Neural progenitor cell (in vitro differentiated cells): ENCODE results near the gene RRBP1. TPM values are rescaled to one million over a fixed set of nuclear protein-coding genes. Genes with fewer than 3 reads are reported as not detected.

ENCODE experiments used
- DNase-seq: peaks from one replicate; pipeline ENCODE4 v3.0.0-alpha.2; 2016; ENCODE audit warnings: low spot score
- H2AFZ ChIP-seq: fragments of 200-600 bp; sonication (generic); replicated peaks from 2 replicates; pipeline ENCODE4 v1.6.1; 2016; ENCODE audit warnings: antibody characterized with exemption
- H3F3A ChIP-seq: fragments of 200-600 bp; sonication (generic); 2 replicates; pipeline ENCODE4 v1.6.1; 2016; ENCODE audit warnings: antibody characterized with exemption, low read depth
- H3K27ac ChIP-seq: fragments of 200-600 bp; sonication (generic); 2 replicates; pipeline ENCODE4 v1.5.1; 2016; ENCODE audit warnings: mild to moderate bottlenecking
- H3K27me3 ChIP-seq: fragments of 200-600 bp; sonication (generic); 2 replicates; pipeline ENCODE4 v1.6.1; 2016; ENCODE audit warnings: mild to moderate bottlenecking, moderate library complexity
- H3K36me3 ChIP-seq: fragments of 200-600 bp; sonication (generic); 2 replicates; pipeline ENCODE4 v1.5.1; 2016
- H3K4me1 ChIP-seq: fragments of 200-600 bp; sonication (generic); 2 replicates; pipeline ENCODE4 v1.6.1; 2016; ENCODE audit warnings: mixed run types
- H3K4me2 ChIP-seq: fragments of 200-600 bp; sonication (generic); 2 replicates; pipeline ENCODE4 v1.6.1; 2016
- H3K4me3 ChIP-seq: fragments of 200-600 bp; sonication (generic); 2 replicates; pipeline ENCODE4 v1.5.1; 2016
- H3K79me2 ChIP-seq: fragments of 200-600 bp; sonication (generic); 2 replicates; pipeline ENCODE4 v1.6.1; 2016; ENCODE audit warnings: low read depth
- H3K9ac ChIP-seq: fragments of 200-600 bp; sonication (generic); 2 replicates; pipeline ENCODE4 v1.6.1; 2016
- H3K9me3 ChIP-seq: fragments of 200-600 bp; sonication (generic); 2 replicates; pipeline ENCODE4 v1.5.1; 2016; ENCODE audit warnings: low read depth
- H4K20me1 ChIP-seq: fragments of 200-600 bp; sonication (generic); 2 replicates; pipeline ENCODE4 v1.6.1; 2016; ENCODE audit warnings: low read depth
- H3K27ac Mint-ChIP-seq: 3 replicates; pipeline ENCODE4 v1.8.0; 2021; ENCODE audit warnings: mixed read lengths
- H3K27me3 Mint-ChIP-seq: 2 replicates; pipeline ENCODE4 v1.8.0; 2022; ENCODE audit warnings: low read depth, mild to moderate bottlenecking, inconsistent platforms, moderate library complexity, mixed read lengths; ENCODE audit not compliant: insufficient read depth
- H3K36me3 Mint-ChIP-seq: 3 replicates; pipeline ENCODE4 v1.8.0; 2021; ENCODE audit warnings: mixed read lengths
- H3K4me1 Mint-ChIP-seq: 3 replicates; pipeline ENCODE4 v1.8.0; 2021; ENCODE audit warnings: mixed read lengths
- H3K4me3 Mint-ChIP-seq: 3 replicates; pipeline ENCODE4 v1.8.0; 2021; ENCODE audit warnings: mild to moderate bottlenecking, moderate library complexity, mixed read lengths
- H3K9me3 Mint-ChIP-seq: 3 replicates; pipeline ENCODE4 v1.8.0; 2020; ENCODE audit warnings: mixed read lengths
- CTCF ChIP-seq: fragments of 200-600 bp; sonication (generic); IDR thresholded peaks from 2 replicates; pipeline ENCODE4 v1.5.1; 2017; ENCODE audit warnings: antibody characterized with exemption, mild to moderate bottlenecking
- EZH2 ChIP-seq: fragments of 200-600 bp; sonication (generic); IDR thresholded peaks from 2 replicates; pipeline ENCODE4 v1.6.1; 2017; ENCODE audit warnings: antibody characterized with exemption, mild to moderate bottlenecking, moderate library complexity
- EZH2phosphoT487 ChIP-seq: fragments of 200-600 bp; sonication (generic); IDR thresholded peaks from 2 replicates; pipeline ENCODE4 v1.6.1; 2017; ENCODE audit warnings: antibody characterized with exemption
- total RNA-seq: library from RNA; depleted of rRNA; stranded (reverse); fragments of >200 nt; gene quantifications from 2 replicates; pipeline ENCODE4 v1.2.3, GENCODE V29; 2015; ENCODE audit warnings: low replicate concordance

RRBP1 gene
- total RNA-seq, 1 donor from 2014 or later, result 18.2 TPM

GRCh38 chr20:17638835-17639407 lies 43.1 kb downstream of the RRBP1 start:
- Histone ChIP-seq H3F3A (no peaks in the 10 kb centered on the region), H3K27ac (no peak overlapping the region), H2AFZ (no peak overlapping the region), H3K79me2 (no peaks in the 10 kb centered on the region), H3K4me3 (no peak overlapping the region), H3K36me3 (no peaks in the 10 kb centered on the region), H3K27me3 (no peaks in the 10 kb centered on the region), H3K4me2 (no peak overlapping the region), H3K9me3 (no peaks in the 10 kb centered on the region), H3K4me1 (peaks cover 14% of the 10 kb centered on the region), H4K20me1 (peaks cover 35% of the 10 kb centered on the region), H3K9ac (no peak overlapping the region)
- H3K4me1 Mint-ChIP-seq, result peaks cover 27% of the 10 kb centered on the region
- H3K4me3 Mint-ChIP-seq, result no peak overlapping the region
- H3K27ac Mint-ChIP-seq, result no peak overlapping the region
- no peaks in the 10 kb centered on the region for H3K27me3 Mint-ChIP-seq
- DNase-seq, result no peak
- no peaks in the 10 kb centered on the region for H3K9me3 Mint-ChIP-seq
- peaks cover 4% of the 10 kb centered on the region for H3K36me3 Mint-ChIP-seq
- TF ChIP-seq CTCF (no peak), EZH2phosphoT487 (no peak), EZH2 (no peak)

GRCh38 chr20:17637985-17638640 lies 43.9 kb downstream of the RRBP1 start:
- Histone ChIP-seq H3K9me3 (no peaks in the 10 kb centered on the region), H4K20me1 (peaks cover 27% of the 10 kb centered on the region), H3K9ac (no peak overlapping the region), H3K4me3 (no peak overlapping the region), H3K27me3 (no peaks in the 10 kb centered on the region), H3K4me1 (peaks cover 14% of the 10 kb centered on the region), H2AFZ (no peak overlapping the region), H3K4me2 (no peak overlapping the region), H3F3A (no peaks in the 10 kb centered on the region), H3K79me2 (no peaks in the 10 kb centered on the region), H3K27ac (no peak overlapping the region), H3K36me3 (no peaks in the 10 kb centered on the region)
- Mint-ChIP-seq H3K9me3 (no peaks in the 10 kb centered on the region), H3K36me3 (peaks cover 9% of the 10 kb centered on the region), H3K27me3 (no peaks in the 10 kb centered on the region), H3K4me3 (no peak overlapping the region), H3K4me1 (peaks cover 19% of the 10 kb centered on the region), H3K27ac (no peak overlapping the region)
- TF ChIP-seq EZH2 (no peak), EZH2phosphoT487 (no peak), CTCF (no peak)
- DNase-seq, result no peak

- no peak overlapping the region for H3K4me3 ChIP-seq
- H3K27ac ChIP-seq, result no peak overlapping the region
- no peaks in the 10 kb centered on the region for H3K36me3 ChIP-seq
- peaks cover 22% of the 10 kb centered on the region for H4K20me1 ChIP-seq
- H2AFZ ChIP-seq, result no peak overlapping the region
- peaks cover 14% of the 10 kb centered on the region for H3K4me1 ChIP-seq
- no peaks in the 10 kb centered on the region for H3K9me3 ChIP-seq
- Mint-ChIP-seq H3K27me3 (peaks cover 2% of the 10 kb centered on the region), H3K4me1 (peaks cover 18% of the 10 kb centered on the region), H3K27ac (no peak overlapping the region), H3K9me3 (no peaks in the 10 kb centered on the region), H3K36me3 (peaks cover 9% of the 10 kb centered on the region), H3K4me3 (no peak overlapping the region)
- TF ChIP-seq EZH2phosphoT487 (no peak), EZH2 (no peak), CTCF (no peak)
- no peak for DNase-seq
- no peak overlapping the region for H3K4me2 ChIP-seq
- no peaks in the 10 kb centered on the region for H3K27me3 ChIP-seq
- H3F3A ChIP-seq, result no peaks in the 10 kb centered on the region
- no peaks in the 10 kb centered on the region for H3K79me2 ChIP-seq
- H3K9ac ChIP-seq, result no peak overlapping the region
Measured at GRCh38 chr20:17637413-17637780, 44.6 kb downstream of the RRBP1 start.
